Esophagus muscularis mucosa (tissue), 2 donors: ENCODE results near the gene SKIC8.

ENCODE experiments used
- EP300 ChIP-seq: sonication (generic); formaldehyde crosslinking; IDR thresholded peaks from one replicate; pipeline ENCODE4 v1.6.1; 2017; ENCODE audit warnings: antibody characterized with exemption
- POLR2A ChIP-seq: fragments of 450-650 bp; IDR thresholded peaks from one replicate; pipeline ENCODE4 v1.6.1; 2017; ENCODE audit warnings: antibody characterized with exemption, moderate library complexity, mild to moderate bottlenecking, low read depth

DNA sequence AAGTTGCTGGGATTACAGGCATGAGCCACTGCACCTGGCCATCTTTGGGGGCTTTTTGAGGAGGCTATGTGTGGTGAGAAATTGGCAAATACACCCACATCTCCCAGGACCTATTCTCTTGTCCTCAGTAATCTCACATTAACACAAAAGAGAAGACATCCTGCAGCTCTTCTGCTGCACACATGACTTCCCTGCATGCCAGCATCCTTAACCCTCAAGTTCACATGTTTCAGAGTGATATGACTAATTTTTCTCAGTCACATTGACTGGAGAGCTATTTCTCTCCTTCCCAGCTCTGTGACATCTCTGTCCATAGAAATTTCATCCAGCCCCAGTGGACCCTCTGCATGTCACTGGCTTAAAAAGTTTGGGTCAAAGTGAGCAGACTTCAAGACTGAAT is 1.9 kb upstream of the SKIC8 start:
- no peak for TF ChIP-seq POLR2A
- no peak for TF ChIP-seq EP300
